MCF 10A (cell line): ENCODE data around the gene SYT6. TPM values are rescaled to one million over a fixed set of nuclear protein-coding genes. Genes with fewer than 3 reads are reported as not detected.

Experiments
- BruUV-seq: library from RNA; stranded (reverse); fragments of 400-500 nt; replicated peaks from 2 replicates; lab custom pipeline; 2021; lab: Mats Ljungman, UMichigan
- CTCF ChIA-PET: fragments of 300-600 bp; sonication (Branson Sonifier 250); formaldehyde crosslinking; extraction: SDS; loops from one replicate; lab custom pipeline; 2021; ENCODE audit warnings: antibody characterized with exemption, inconsistent platforms; lab: Yijun Ruan, JAX
- POLR2A ChIA-PET: fragments of 300-600, 350-650 bp; sonication (Branson Sonifier 250); formaldehyde crosslinking; extraction: SDS; loops from one replicate; lab custom pipeline; 2020; ENCODE audit warnings: antibody characterized with exemption, inconsistent platforms; lab: Yijun Ruan, JAX
- DNase-seq: peaks from one replicate; pipeline ENCODE4 v3.0.0-alpha.2; 2018; ENCODE audit not compliant: unreplicated experiment
- H3K27ac Mint-ChIP-seq: one replicate; pipeline ENCODE4 v1.8.0; 2022; ENCODE audit warnings: mild to moderate bottlenecking, low read depth, mixed read lengths; ENCODE audit not compliant: unreplicated experiment
- H3K27me3 Mint-ChIP-seq: one replicate; pipeline ENCODE4 v1.8.0; 2022; ENCODE audit warnings: mixed read lengths; ENCODE audit not compliant: insufficient read depth, unreplicated experiment
- H3K36me3 Mint-ChIP-seq: one replicate; pipeline ENCODE4 v1.8.0; 2022; ENCODE audit warnings: mild to moderate bottlenecking, moderate library complexity, mixed read lengths; ENCODE audit not compliant: insufficient read depth, unreplicated experiment
- H3K4me1 Mint-ChIP-seq: one replicate; pipeline ENCODE4 v1.8.0; 2022; ENCODE audit warnings: mixed read lengths; ENCODE audit not compliant: insufficient read depth, unreplicated experiment
- H3K4me3 Mint-ChIP-seq: one replicate; pipeline ENCODE4 v1.8.0; 2022; ENCODE audit warnings: mild to moderate bottlenecking, moderate library complexity, mixed read lengths; ENCODE audit not compliant: unreplicated experiment
- H3K9me3 Mint-ChIP-seq: one replicate; pipeline ENCODE4 v1.8.0; 2022; ENCODE audit warnings: mixed read lengths; ENCODE audit not compliant: unreplicated experiment
- CTCF ChIP-seq: fragments of 200-600 bp; IDR thresholded peaks from one replicate; pipeline ENCODE4 v1.8.0; 2022; ENCODE audit warnings: antibody characterized with exemption, mild to moderate bottlenecking; ENCODE audit not compliant: unreplicated experiment
- intact Hi-C: fragments of 100-400 bp; cut with micrococcal nuclease; formaldehyde crosslinking; loops from 2 replicates; pipeline ENCODE4 v1.14.1; 2022
- total RNA-seq: library from RNA; stranded (reverse); gene quantifications from 2 replicates; pipeline ENCODE4 v1.2.3, GENCODE V29; 2022

Gene SYT6
- total RNA-seq, 1 experiment from 2014 or later, result not detected

- Mint-ChIP-seq H3K27me3 (no peaks in the 10 kb centered on the region), H3K4me1 (peaks cover 12% of the 10 kb centered on the region), H3K36me3 (no peaks in the 10 kb centered on the region), H3K9me3 (no peaks in the 10 kb centered on the region), H3K4me3 (no peak overlapping the region), H3K27ac (no peak overlapping the region)
- POLR2A ChIA-PET, result interaction anchor here (0.7 kb wide), 1 partner anchor 10 kb away, joined by 3 read pairs; no protein-coding TSS in a partner anchor
- no TSS peak for BruUV-seq
- intact Hi-C loops, result no loop called here
- no peak for TF ChIP-seq CTCF
- CTCF ChIA-PET, result interaction anchor here (0.7 kb wide), 1 partner anchor 927 kb away, joined by 3 read pairs; no protein-coding TSS in a partner anchor
- no peak for DNase-seq
Measured at GRCh38 chr1:114112775-114113174, 40.9 kb downstream of the SYT6 start.

- ChIA-PET CTCF (interaction anchor here (0.7 kb wide), 1 partner anchor 928 kb away, joined by 3 read pairs; no protein-coding TSS in a partner anchor), POLR2A (interaction anchor here (0.7 kb wide), 1 partner anchor 9 kb away, joined by 3 read pairs; no protein-coding TSS in a partner anchor)
- H3K9me3 Mint-ChIP-seq, result no peaks in the 10 kb centered on the region
- TF ChIP-seq CTCF, result no peak
- H3K27me3 Mint-ChIP-seq, result no peaks in the 10 kb centered on the region
- no peaks in the 10 kb centered on the region for H3K36me3 Mint-ChIP-seq
- BruUV-seq, result no TSS peak
- intact Hi-C loops, result no loop called here
- H3K4me1 Mint-ChIP-seq, result peaks cover 12% of the 10 kb centered on the region
- H3K4me3 Mint-ChIP-seq, result no peak overlapping the region
- H3K27ac Mint-ChIP-seq, result no peak overlapping the region
- no peak for DNase-seq
Measured at GRCh38 chr1:114111731-114112641, 41.7 kb downstream of the SYT6 start.

GRCh38 chr1:114109981-114110380 lies 43.7 kb downstream of the SYT6 start:
- H3K9me3 Mint-ChIP-seq, result no peaks in the 10 kb centered on the region
- peaks cover 12% of the 10 kb centered on the region for H3K4me1 Mint-ChIP-seq
- TF ChIP-seq CTCF, result no peak
- DNase-seq, result no peak
- ChIA-PET CTCF (interaction anchor here (1.5 kb wide), 1 partner anchor 237 kb away, joined by 3 read pairs; no protein-coding TSS in a partner anchor), POLR2A (interaction anchor here (0.6 kb wide), 1 partner anchor 99 kb away, joined by 3 read pairs; no protein-coding TSS in a partner anchor)
- BruUV-seq, result no TSS peak
- no peaks in the 10 kb centered on the region for H3K36me3 Mint-ChIP-seq
- H3K4me3 Mint-ChIP-seq, result no peak overlapping the region
- H3K27ac Mint-ChIP-seq, result no peak overlapping the region
- intact Hi-C loops, result no loop called here
- H3K27me3 Mint-ChIP-seq, result no peaks in the 10 kb centered on the region

- POLR2A ChIA-PET, result no interaction called here
- Mint-ChIP-seq H3K27me3 (no peaks in the 10 kb centered on the region), H3K36me3 (no peaks in the 10 kb centered on the region)
Measured at GRCh38 chr1:114108751-114109255, 44.9 kb downstream of the SYT6 start.

More at GRCh38 chr1:114108751-114109255, 44.9 kb downstream of the SYT6 start:
- CTCF ChIA-PET, result interaction anchor here (0.5 kb wide), 1 partner anchor 106 kb away, joined by 3 read pairs; no protein-coding TSS in a partner anchor
- DNase-seq, result peak; percentile 24
- H3K4me1 Mint-ChIP-seq, result peaks cover 5% of the 10 kb centered on the region
- intact Hi-C loops, result no loop called here
- no peak overlapping the region for H3K4me3 Mint-ChIP-seq
- H3K9me3 Mint-ChIP-seq, result no peaks in the 10 kb centered on the region
- TF ChIP-seq CTCF, result no peak
- H3K27ac Mint-ChIP-seq, result no peak overlapping the region
- no TSS peak for BruUV-seq
